IMR-90 (cell line): ENCODE data around the gene SERPINE2. TPM values are rescaled to one million over a fixed set of nuclear protein-coding genes. Genes with fewer than 3 reads are reported as not detected.

ENCODE experiments used
- ATAC-seq: fragments of 200-7000 bp; cut with Tn5 transposase; 2 replicates; pipeline ENCODE4 v1.9.1; 2020; ENCODE audit warnings: low read depth, mild to moderate bottlenecking, moderate library complexity
- BruUV-seq: library from RNA; stranded (reverse); fragments of 400-500 nt; replicated peaks from 2 replicates; lab custom pipeline; 2021; lab: Mats Ljungman, UMichigan
- CTCF ChIA-PET: fragments of 300-600 bp; formaldehyde crosslinking; extraction: SDS; loops from one replicate; lab custom pipeline; 2021; ENCODE audit warnings: antibody characterized with exemption; lab: Yijun Ruan, JAX
- POLR2A ChIA-PET: fragments of 300-600 bp; sonication (Branson Sonifier 250); formaldehyde crosslinking; loops from one replicate; lab custom pipeline; 2022; ENCODE audit warnings: antibody characterized with exemption; ENCODE audit not compliant: unreplicated experiment; lab: Charles Lee
- DNase-seq: peaks from one replicate; pipeline ENCODE4 v3.0.0; 2013
- H2AFZ ChIP-seq: replicated peaks from 2 replicates; pipeline ENCODE3; 2013; ENCODE audit warnings: low read length, mild to moderate bottlenecking; ENCODE audit not compliant: poor library complexity
- H2AK5ac ChIP-seq: 2 replicates; pipeline ENCODE4 v1.6.1; 2013; ENCODE audit warnings: low read depth, low read length, inconsistent platforms
- H2AK9ac ChIP-seq: replicated peaks from 2 replicates; pipeline ENCODE3; 2013; ENCODE audit warnings: mild to moderate bottlenecking, low read depth, low read length, moderate library complexity; ENCODE audit not compliant: poor library complexity
- H2BK120ac ChIP-seq: 2 replicates; pipeline ENCODE4 v1.6.1; 2013; ENCODE audit warnings: low read depth, low read length, inconsistent platforms
- H2BK15ac ChIP-seq: 3 replicates; pipeline ENCODE4 v1.6.1; 2013; ENCODE audit warnings: low read depth, low read length, inconsistent platforms
- H2BK20ac ChIP-seq: 2 replicates; pipeline ENCODE4 v1.6.1; 2013; ENCODE audit warnings: low read depth, mild to moderate bottlenecking, inconsistent platforms, low read length, moderate library complexity
- H2BK5ac ChIP-seq: 2 replicates; pipeline ENCODE4 v1.6.1; 2013; ENCODE audit warnings: mild to moderate bottlenecking, low read depth, low read length, inconsistent platforms; ENCODE audit not compliant: poor library complexity, severe bottlenecking
- H3K14ac ChIP-seq: replicated peaks from 2 replicates; pipeline ENCODE4 v1.6.1; 2013; ENCODE audit warnings: low read depth, low read length, inconsistent platforms
- H3K18ac ChIP-seq: 2 replicates; pipeline ENCODE4 v1.6.1; 2013; ENCODE audit warnings: low read depth, low read length, control low read depth
- H3K23ac ChIP-seq: 2 replicates; pipeline ENCODE4 v1.6.1; 2013; ENCODE audit warnings: low read depth, low read length, inconsistent platforms
- H3K27ac ChIP-seq: 2 replicates; pipeline ENCODE4 v1.5.1; 2013; ENCODE audit warnings: mild to moderate bottlenecking, control low read depth, low read length; ENCODE audit not compliant: insufficient read depth
- H3K27me3 ChIP-seq: 2 replicates; pipeline ENCODE4 v1.6.1; 2013; ENCODE audit warnings: low read length; ENCODE audit not compliant: control insufficient read depth, insufficient read depth
- H3K36me3 ChIP-seq: 2 replicates; pipeline ENCODE4 v1.6.1; 2013; ENCODE audit warnings: low read length, mixed read lengths; ENCODE audit not compliant: control insufficient read depth, insufficient read depth
- H3K4ac ChIP-seq: 2 replicates; pipeline ENCODE4 v1.6.1; 2013; ENCODE audit warnings: low read depth, low read length, inconsistent platforms
- H3K4me1 ChIP-seq: 2 replicates; pipeline ENCODE4 v1.6.1; 2013; ENCODE audit warnings: low read length, mixed read lengths; ENCODE audit not compliant: control insufficient read depth, insufficient read depth
- H3K4me2 ChIP-seq: 2 replicates; pipeline ENCODE4 v1.6.1; 2013; ENCODE audit warnings: low read depth, mild to moderate bottlenecking, control low read depth, low read length, moderate library complexity
- H3K4me3 ChIP-seq: 2 replicates; pipeline ENCODE4 v1.5.1; 2013; ENCODE audit warnings: low read depth, mild to moderate bottlenecking, control low read depth, low read length, moderate library complexity; ENCODE audit not compliant: insufficient read depth
- H3K56ac ChIP-seq: 2 replicates; pipeline ENCODE4 v1.6.1; 2013; ENCODE audit warnings: low read length, inconsistent platforms; ENCODE audit not compliant: insufficient read depth; ENCODE audit errors: extremely low read depth
- H3K79me1 ChIP-seq, 2 experiments: 2 replicates each; pipeline ENCODE4 v1.6.1; 2013; ENCODE audit warnings: low read length in 2 of 2, inconsistent platforms in 1 of 2, low read depth in 1 of 2
- H3K9ac ChIP-seq: 2 replicates; pipeline ENCODE4 v1.6.1; 2013; ENCODE audit warnings: low read depth, low read length, control low read depth
- H3K9me1 ChIP-seq: 2 replicates; pipeline ENCODE4 v1.6.1; 2013; ENCODE audit warnings: low read length, inconsistent platforms; ENCODE audit not compliant: insufficient read depth
- H3K9me3 ChIP-seq: 2 replicates; pipeline ENCODE4 v1.6.1; 2013; ENCODE audit warnings: low read length; ENCODE audit not compliant: control insufficient read depth, insufficient read depth
- H4K20me1 ChIP-seq: 2 replicates; pipeline ENCODE4 v1.6.1; 2013; ENCODE audit warnings: low read length, inconsistent platforms; ENCODE audit not compliant: insufficient read depth
- H4K5ac ChIP-seq: 2 replicates; pipeline ENCODE4 v1.6.1; 2013; ENCODE audit warnings: mild to moderate bottlenecking, low read depth, low read length, control low read depth
- H4K8ac ChIP-seq, 2 experiments: 2 replicates each; pipeline ENCODE4 v1.6.1; 2013; ENCODE audit warnings: low read depth in 2 of 2, low read length in 2 of 2, control low read depth in 1 of 2, inconsistent platforms in 1 of 2
- H4K91ac ChIP-seq: 2 replicates; pipeline ENCODE4 v1.6.1; 2013; ENCODE audit warnings: low read depth, low read length, inconsistent platforms; ENCODE audit not compliant: insufficient read depth
- MAFK ChIP-seq: IDR thresholded peaks from 2 replicates; pipeline ENCODE4 v1.6.1; 2012; ENCODE audit warnings: low read depth, low read length, improper control_type of control experiment
- RAD21 ChIP-seq: IDR thresholded peaks from 2 replicates; pipeline ENCODE4 v1.6.1; 2012; ENCODE audit warnings: low read length, improper control_type of control experiment
- WGBS, 2 experiments: methylation state at CpG; one replicate each; pipeline versions ENCODE4 v1.1.5 to v1.1.7; 2013; ENCODE audit warnings: missing lambda C conversion rate in 2 of 2; ENCODE audit not compliant: insufficient read length in 1 of 2; ENCODE audit errors: extremely low coverage in 2 of 2; 5-methylcytosine and 5-hydroxymethylcytosine counted together
- dilution Hi-C: fragments of 300-500 bp; cut with HindIII; formaldehyde crosslinking; loops from one replicate; pipeline ENCODE4 v1.14.3; 2018; ENCODE audit warnings: low sequenced_read_pairs; ENCODE audit not compliant: unreplicated experiment
- in situ Hi-C: fragments of 300-500 bp; cut with MboI; formaldehyde crosslinking; loops from 3 replicates; pipeline ENCODE4 v1.14.3; 2019; ENCODE audit warnings: low sequenced_read_pairs, inconsistent platforms, mixed read lengths
- intact Hi-C: fragments of 100-400 bp; cut with micrococcal nuclease; formaldehyde crosslinking; loops from 2 replicates; pipeline ENCODE4 v1.10.0; 2022
- polyA plus RNA-seq, 3 experiments: library from polyadenylated mRNA; depleted of rRNA; stranded (reverse); fragments of >200 nt; gene quantifications; 2 replicates each; pipeline ENCODE4 v1.2.3, GENCODE V29; 2012; ENCODE audit warnings: low replicate concordance in 1 of 3
- total RNA-seq: library from RNA; depleted of rRNA; stranded (reverse); fragments of >200 nt; gene quantifications from 2 replicates; pipeline ENCODE4 v1.2.3, GENCODE V29; 2012

SERPINE2 gene
- total and polyA plus RNA-seq, 2 of the 4 experiments (the other 2 are of a cell fraction): 24.0 to 62.7 TPM

DNA sequence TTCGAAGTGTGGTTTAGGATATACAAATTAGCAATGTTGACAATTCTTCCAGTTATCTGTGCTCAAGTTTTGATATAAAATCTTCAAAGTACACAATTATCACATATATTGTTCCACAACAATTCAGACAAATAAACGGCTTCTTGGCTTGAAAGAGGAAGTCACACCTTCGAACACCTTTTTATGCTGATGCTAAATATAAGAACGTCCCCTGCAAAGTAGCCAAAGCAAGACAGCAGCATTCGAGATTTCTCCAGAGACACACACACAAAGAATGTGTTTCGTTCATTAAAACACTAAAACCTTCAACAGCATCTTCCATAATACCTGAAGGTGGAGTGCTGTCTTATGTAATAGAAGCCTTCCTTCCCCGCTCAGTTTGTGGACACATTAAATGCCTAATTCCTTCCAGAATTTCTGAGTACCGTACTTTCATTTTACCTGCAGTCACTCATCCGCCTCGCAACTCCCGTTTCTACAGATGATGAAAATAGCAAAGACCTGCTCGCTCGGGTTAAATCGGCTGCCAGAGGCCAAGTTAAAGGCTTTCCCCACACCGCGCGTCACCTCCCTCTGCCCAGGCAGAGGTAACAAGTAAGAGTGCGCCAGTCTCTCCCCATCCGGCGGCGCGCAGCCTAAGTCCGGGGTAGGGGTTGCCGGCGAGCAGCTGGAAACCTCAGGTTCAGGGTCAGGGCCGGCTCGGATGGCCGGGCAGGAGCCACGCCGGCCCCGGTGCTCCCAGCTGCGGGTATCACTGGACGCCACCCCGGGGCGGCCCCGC is 847 bp downstream of the SERPINE2 start:
- H3K4me1 ChIP-seq: peaks cover 15% of the 10 kb centered on the region
- dilution Hi-C loops: no loop called here
- POLR2A ChIA-PET: no interaction called here
- no TSS peak for BruUV-seq
- H2AK9ac ChIP-seq: peak overlapping the region; percentile 87
- H2BK5ac ChIP-seq: no peak overlapping the region
- H4K8ac ChIP-seq: no peak overlapping the region; a peak in 1 of 4 replicates
- no peak overlapping the region for H3K56ac ChIP-seq
- CTCF ChIA-PET: interaction anchor here (1.5 to 1.8 kb wide), 4 partner anchors 45 to 74 kb away, joined by 3 to 5 read pairs (median 4); no protein-coding TSS in a partner anchor
- 0 out of 2 replicates have a peak overlapping the region, but pooled peaks have one; percentile 7 for H4K91ac ChIP-seq
- H2AK5ac ChIP-seq: no peak overlapping the region
- in situ Hi-C loops: no loop called here
- no peak overlapping the region for H2BK15ac ChIP-seq
- peak overlapping the region; percentile 30 for H3K4ac ChIP-seq
- H4K20me1 ChIP-seq: no peaks in the 10 kb centered on the region; the same call in 1 of the 2 replicates
- 0% methylated on average over 23 of the region's 36 CpGs; no CpG with 5 or more reads in 1 of the 2 experiments for WGBS, 2 experiments
- 0 out of 2 replicates have a peak, but pooled peaks cover 2% of the 10 kb centered on the region for H3K36me3 ChIP-seq
- ATAC-seq: peak; percentile 40
- peak overlapping the region; percentile 29; the same call in 1 of the 2 replicates for H3K27ac ChIP-seq
- H3K79me1 ChIP-seq: peaks cover 9 to 36% of the 10 kb centered on the region in 2 experiments; a peak in 2 of 4 replicates
- H3K27me3 ChIP-seq: peaks cover 8% of the 10 kb centered on the region
- no peak overlapping the region for H4K5ac ChIP-seq
- 0 out of 2 replicates have a peak overlapping the region, but pooled peaks have one; percentile 25 for H2BK20ac ChIP-seq
- peak overlapping the region; percentile 99 for H3K4me3 ChIP-seq
- no peak for TF ChIP-seq MAFK
- TF ChIP-seq RAD21: peak; percentile 12; the same call in 1 of the 2 replicates
- peak overlapping the region; percentile 2; the same call in 1 of the 2 replicates for H3K14ac ChIP-seq
- H2BK120ac ChIP-seq: peak overlapping the region; percentile 14; the same call in 1 of the 2 replicates
- H3K9me3 ChIP-seq: no peaks in the 10 kb centered on the region
- peak; percentile 13 for DNase-seq
- H3K18ac ChIP-seq: no peak overlapping the region
- peaks cover 7% of the 10 kb centered on the region for H3K9me1 ChIP-seq
- intact Hi-C loops: loop anchor here (1.0 to 2.0 kb wide), 2 partner anchors 45 to 246 kb away; no protein-coding TSS in a partner anchor
- H2AFZ ChIP-seq: peak overlapping the region; percentile 89
- H3K9ac ChIP-seq: peak overlapping the region; percentile 84
- peak overlapping the region; percentile 99 for H3K4me2 ChIP-seq
- H3K23ac ChIP-seq: peak overlapping the region; percentile 88
